Neural crest cell (in vitro differentiated cells): ENCODE results near the gene UNC5A. TPM values are rescaled to one million over a fixed set of nuclear protein-coding genes. Genes with fewer than 3 reads are reported as not detected.

Experiments
- DNase-seq: peaks from one replicate; pipeline ENCODE4 v3.0.0; 2021; ENCODE audit warnings: low read depth, mixed read lengths, low spot score
- H3K27ac Mint-ChIP-seq: one replicate; pipeline ENCODE4 v1.8.0; 2021; ENCODE audit warnings: mild to moderate bottlenecking, mixed read lengths; ENCODE audit not compliant: unreplicated experiment
- H3K27me3 Mint-ChIP-seq: 2 replicates; pipeline ENCODE4 v1.8.0; 2021; ENCODE audit warnings: low read depth, mild to moderate bottlenecking, mixed read lengths
- H3K36me3 Mint-ChIP-seq: 2 replicates; pipeline ENCODE4 v1.8.0; 2021; ENCODE audit warnings: low read depth, mild to moderate bottlenecking, mixed read lengths
- H3K4me1 Mint-ChIP-seq: 2 replicates; pipeline ENCODE4 v1.8.0; 2021; ENCODE audit warnings: mixed read lengths
- H3K4me3 Mint-ChIP-seq: one replicate; pipeline ENCODE4 v1.8.0; 2021; ENCODE audit warnings: mild to moderate bottlenecking, mixed read lengths
- H3K9me3 Mint-ChIP-seq: 2 replicates; pipeline ENCODE4 v1.8.0; 2021; ENCODE audit warnings: mixed read lengths
- long read RNA-seq: library from polyadenylated mRNA; unstranded; transcript quantifications from one replicate; pipeline ENCODE4 v2.0.0, GENCODE V29; 2020
- total RNA-seq: library from RNA; stranded (reverse); gene quantifications from 2 replicates; pipeline ENCODE4 v1.2.1, GENCODE V29; 2021
- TF ChIP-seq, protein P1 (sequence below): fragments of 200-600 bp; sonication (generic); conservative IDR thresholded peaks from 2 replicates; pipeline ENCODE4 v1.5.0; 2021; ENCODE audit warnings: antibody characterized with exemption, mild to moderate bottlenecking

Gene UNC5A
- 0.32 and 0.70 TPM in 2 replicates for total RNA-seq
- long read RNA-seq: 0 reads

DNA sequence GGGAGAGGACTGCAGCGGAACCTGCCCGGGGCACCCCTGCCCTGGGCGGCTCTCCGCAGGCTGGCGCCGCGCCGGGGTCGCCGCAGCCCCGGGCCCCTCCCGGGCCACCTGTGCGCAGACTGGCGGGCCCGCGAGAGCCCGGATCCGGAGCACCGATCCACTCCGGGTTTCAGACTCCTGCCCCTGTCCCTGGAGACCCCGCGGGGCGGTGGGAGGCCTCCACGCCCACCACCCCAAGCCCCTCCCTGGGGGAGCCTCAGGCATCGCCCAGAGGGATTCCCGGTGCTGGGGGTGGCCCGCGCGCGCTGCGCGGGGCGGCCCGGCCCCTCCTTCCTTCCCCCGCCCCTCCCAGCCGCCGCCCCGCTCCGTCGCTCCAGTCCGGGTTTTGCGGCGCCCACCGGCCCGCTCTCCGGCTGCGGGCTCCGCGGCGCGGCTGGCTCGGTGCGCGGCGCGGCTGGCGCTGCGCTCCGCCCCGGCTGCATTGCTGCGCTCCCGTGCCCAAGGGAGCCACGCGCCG, at the start of gene UNC5A:
Gene UNC5A, plus strand, starts transcription at position 479 of the 517 bp plus-strand sequence. CDS start 192 bp downstream, outside the sequence.
- peak; percentile 77 for DNase-seq
- Mint-ChIP-seq H3K27me3 (peaks cover 89% of the 10 kb centered on the region), H3K9me3 (no peaks in the 10 kb centered on the region), H3K36me3 (no peaks in the 10 kb centered on the region), H3K4me3 (peak within 1 kb of the TSS; percentile 83), H3K4me1 (peaks cover 14% of the 10 kb centered on the region), H3K27ac (no peak within 1 kb of the TSS)
- TF ChIP-seq, protein P1, sequence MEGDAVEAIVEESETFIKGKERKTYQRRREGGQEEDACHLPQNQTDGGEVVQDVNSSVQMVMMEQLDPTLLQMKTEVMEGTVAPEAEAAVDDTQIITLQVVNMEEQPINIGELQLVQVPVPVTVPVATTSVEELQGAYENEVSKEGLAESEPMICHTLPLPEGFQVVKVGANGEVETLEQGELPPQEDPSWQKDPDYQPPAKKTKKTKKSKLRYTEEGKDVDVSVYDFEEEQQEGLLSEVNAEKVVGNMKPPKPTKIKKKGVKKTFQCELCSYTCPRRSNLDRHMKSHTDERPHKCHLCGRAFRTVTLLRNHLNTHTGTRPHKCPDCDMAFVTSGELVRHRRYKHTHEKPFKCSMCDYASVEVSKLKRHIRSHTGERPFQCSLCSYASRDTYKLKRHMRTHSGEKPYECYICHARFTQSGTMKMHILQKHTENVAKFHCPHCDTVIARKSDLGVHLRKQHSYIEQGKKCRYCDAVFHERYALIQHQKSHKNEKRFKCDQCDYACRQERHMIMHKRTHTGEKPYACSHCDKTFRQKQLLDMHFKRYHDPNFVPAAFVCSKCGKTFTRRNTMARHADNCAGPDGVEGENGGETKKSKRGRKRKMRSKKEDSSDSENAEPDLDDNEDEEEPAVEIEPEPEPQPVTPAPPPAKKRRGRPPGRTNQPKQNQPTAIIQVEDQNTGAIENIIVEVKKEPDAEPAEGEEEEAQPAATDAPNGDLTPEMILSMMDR: no peak

DNA sequence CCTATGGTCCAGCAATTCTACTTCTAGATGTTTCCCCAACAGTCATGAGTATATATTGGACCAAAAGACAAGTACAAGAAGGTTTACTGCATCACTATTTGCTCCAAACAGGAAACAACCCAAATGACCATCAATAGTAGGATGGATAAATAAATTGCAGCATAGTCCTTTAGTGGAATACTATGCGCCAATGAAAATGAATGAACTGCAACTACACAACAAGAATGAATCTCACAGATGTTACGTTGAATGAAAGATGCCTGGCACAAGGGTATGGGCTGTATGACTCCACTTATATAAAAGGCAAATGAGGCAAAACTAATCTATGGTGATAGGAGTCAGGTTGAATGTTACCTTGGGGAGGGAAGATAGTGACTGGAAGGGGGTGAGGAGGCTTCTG, 48.6 kb upstream of the UNC5A start:
- Mint-ChIP-seq H3K27me3 (peaks cover 75% of the 10 kb centered on the region), H3K4me1 (no peaks in the 10 kb centered on the region), H3K4me3 (no peak overlapping the region), H3K27ac (no peak overlapping the region), H3K9me3 (peaks cover 8% of the 10 kb centered on the region), H3K36me3 (no peaks in the 10 kb centered on the region)
- DNase-seq: no peak
- TF ChIP-seq, protein P1: no peak

DNA sequence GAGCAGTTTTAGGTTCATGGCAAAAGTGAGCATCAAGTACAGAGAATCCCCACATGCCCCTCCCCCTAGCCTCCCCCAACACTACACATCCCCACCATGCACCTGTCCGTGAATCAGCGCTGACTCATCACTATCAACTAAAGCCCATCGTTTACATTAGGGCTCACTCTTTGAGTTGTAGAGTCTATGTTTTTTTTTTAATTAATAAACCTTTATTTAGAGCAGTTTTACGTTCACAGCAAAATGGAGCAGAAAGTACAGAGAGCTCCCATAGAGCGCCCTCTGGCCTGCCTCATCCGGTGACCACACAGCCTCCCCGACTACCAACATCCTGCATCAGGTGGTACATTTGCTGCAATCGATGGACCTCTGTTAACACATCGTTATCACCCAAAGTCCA, 47.9 kb upstream of the UNC5A start:
- no peak overlapping the region for H3K27ac Mint-ChIP-seq
- DNase-seq: no peak
- H3K27me3 Mint-ChIP-seq: peaks cover 78% of the 10 kb centered on the region
- TF ChIP-seq, protein P1: no peak
- no peak overlapping the region for H3K4me3 Mint-ChIP-seq
- H3K36me3 Mint-ChIP-seq: no peaks in the 10 kb centered on the region
- no peaks in the 10 kb centered on the region for H3K4me1 Mint-ChIP-seq
- H3K9me3 Mint-ChIP-seq: peaks cover 6% of the 10 kb centered on the region

DNA sequence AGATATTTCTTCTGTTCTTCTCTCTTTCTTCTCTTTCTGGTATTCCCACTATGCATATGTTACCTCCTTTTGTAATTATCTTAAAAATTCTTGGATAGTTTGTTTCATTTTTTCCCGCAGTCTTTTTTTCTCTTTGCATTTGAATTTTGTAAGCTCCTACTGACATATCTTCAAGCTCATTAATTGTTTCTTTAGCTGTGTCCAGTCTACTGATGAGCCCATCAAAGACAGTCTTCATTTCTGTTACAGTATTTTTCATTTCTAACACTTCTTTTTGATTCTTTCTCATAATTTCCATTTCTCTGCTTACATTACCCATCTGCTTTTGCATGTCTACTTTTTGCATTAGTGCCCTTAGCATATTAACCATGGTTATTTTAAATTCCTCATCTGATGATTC, 44.7 kb upstream of the UNC5A start:
- no peak for DNase-seq
- H3K36me3 Mint-ChIP-seq: no peaks in the 10 kb centered on the region
- TF ChIP-seq, protein P1: no peak
- no peaks in the 10 kb centered on the region for H3K4me1 Mint-ChIP-seq
- no peak overlapping the region for H3K4me3 Mint-ChIP-seq
- peaks cover 82% of the 10 kb centered on the region for H3K27me3 Mint-ChIP-seq
- no peak overlapping the region for H3K27ac Mint-ChIP-seq
- H3K9me3 Mint-ChIP-seq: peaks cover 5% of the 10 kb centered on the region

DNA sequence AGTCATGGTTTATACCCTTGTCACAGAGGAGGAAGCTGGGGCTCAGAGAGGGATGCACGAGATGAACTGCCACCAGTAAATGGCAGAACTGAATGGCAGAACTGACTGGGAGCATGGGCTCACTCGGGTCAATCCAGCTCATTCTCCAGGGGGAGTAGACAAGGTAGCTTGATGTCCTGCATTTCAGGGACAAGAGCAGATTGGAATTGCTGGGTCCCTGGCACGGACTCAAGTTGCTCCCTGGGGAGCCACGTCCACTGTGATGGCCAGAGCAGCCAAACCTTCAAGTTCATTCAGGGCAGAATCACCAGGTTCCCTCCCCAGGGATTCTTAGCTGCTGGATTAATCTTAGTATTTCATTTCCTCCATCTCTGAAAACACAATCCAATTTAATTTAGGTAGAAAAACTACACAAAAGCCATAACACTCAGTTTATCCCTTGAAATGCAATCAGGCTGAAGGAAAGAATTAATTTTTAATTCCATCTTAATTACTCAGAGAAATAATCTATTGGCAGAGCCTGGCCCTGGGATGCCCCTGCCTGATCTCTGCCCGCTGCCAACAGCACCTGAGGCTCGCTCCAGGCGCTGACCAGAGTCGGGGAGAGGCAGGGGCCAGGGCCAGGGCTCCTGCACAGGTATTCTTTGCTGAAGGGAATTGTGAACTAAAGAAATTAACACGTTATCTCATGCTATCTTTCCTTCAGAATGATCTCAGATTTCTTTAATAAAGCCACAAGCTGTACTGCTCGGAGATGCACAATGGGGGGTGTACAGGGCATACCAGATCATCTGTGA, 42.0 kb upstream of the UNC5A start:
- Mint-ChIP-seq H3K27ac (no peak overlapping the region), H3K36me3 (no peaks in the 10 kb centered on the region), H3K4me3 (no peak overlapping the region), H3K4me1 (no peaks in the 10 kb centered on the region), H3K9me3 (no peaks in the 10 kb centered on the region), H3K27me3 (peaks cover 86% of the 10 kb centered on the region)
- TF ChIP-seq, protein P1: no peak
- no peak for DNase-seq
